RWPE2 (cell line): ENCODE data around the gene NADK2.

Source experiments
- ATAC-seq: fragments of 200-7000 bp; cut with Tn5 transposase; 3 replicates; pipeline ENCODE4 v1.9.1; 2021; ENCODE audit warnings: low read depth
- DNase-seq: peaks from one replicate; pipeline ENCODE4 v3.0.0-alpha.2; 2020; ENCODE audit warnings: low spot score
- H3K27ac ChIP-seq: fragments of 450-650 bp; 2 replicates; pipeline ENCODE4 v1.5.1; 2017; ENCODE audit warnings: mild to moderate bottlenecking; ENCODE audit not compliant: poor library complexity, severe bottlenecking
- H3K27me3 ChIP-seq: fragments of 250-450 bp; sonication (Bioruptor Pico); 2 replicates; pipeline ENCODE4 v1.5.1; 2021; ENCODE audit warnings: mild to moderate bottlenecking, moderate library complexity; ENCODE audit not compliant: insufficient read depth, poor library complexity, severe bottlenecking
- H3K36me3 ChIP-seq: fragments of 250-450 bp; sonication (Bioruptor Pico); 2 replicates; pipeline ENCODE4 v1.5.1; 2020; ENCODE audit warnings: low read depth, mild to moderate bottlenecking, moderate library complexity
- H3K4me1 ChIP-seq: fragments of 250-450 bp; sonication (Bioruptor Pico); 2 replicates; pipeline ENCODE4 v1.5.1; 2021; ENCODE audit warnings: mild to moderate bottlenecking, moderate library complexity; ENCODE audit not compliant: insufficient read depth, poor library complexity, severe bottlenecking
- H3K4me3 ChIP-seq: fragments of 250-450 bp; sonication (Bioruptor Pico); 2 replicates; pipeline ENCODE4 v1.5.1; 2021; ENCODE audit warnings: mild to moderate bottlenecking, moderate library complexity; ENCODE audit not compliant: severe bottlenecking
- H3K9me3 ChIP-seq: fragments of 250-450 bp; sonication (Bioruptor Pico); 2 replicates; pipeline ENCODE4 v1.5.1; 2021; ENCODE audit warnings: mild to moderate bottlenecking, moderate library complexity; ENCODE audit not compliant: severe bottlenecking
- CTCF ChIP-seq: fragments of 450-650 bp; IDR thresholded peaks from one replicate; pipeline ENCODE4 v1.5.1; 2017; ENCODE audit warnings: mild to moderate bottlenecking, moderate library complexity; ENCODE audit not compliant: poor library complexity, severe bottlenecking

NADK2 gene

GRCh38 chr5:36153726-36154125, 88.0 kb downstream of the NADK2 start:
- H3K4me1 ChIP-seq, result peaks cover 36% of the 10 kb centered on the region
- peak overlapping the region; percentile 86 for H3K27ac ChIP-seq
- H3K4me3 ChIP-seq, result no peak overlapping the region
- no peak for ATAC-seq
- H3K36me3 ChIP-seq, result peaks cover 54% of the 10 kb centered on the region
- no peak for TF ChIP-seq CTCF
- H3K9me3 ChIP-seq, result no peaks in the 10 kb centered on the region
- no peaks in the 10 kb centered on the region for H3K27me3 ChIP-seq
- no peak for DNase-seq

GRCh38 chr5:36153298-36153677, 88.4 kb downstream of the NADK2 start:
- H3K27ac ChIP-seq, result peak overlapping the region; percentile 86
- H3K4me1 ChIP-seq, result peaks cover 39% of the 10 kb centered on the region
- no peak for TF ChIP-seq CTCF
- H3K36me3 ChIP-seq, result peaks cover 50% of the 10 kb centered on the region
- ATAC-seq, result no peak
- no peak for DNase-seq
- no peaks in the 10 kb centered on the region for H3K9me3 ChIP-seq
- H3K4me3 ChIP-seq, result peak overlapping the region; percentile 90
- no peaks in the 10 kb centered on the region for H3K27me3 ChIP-seq

- DNase-seq, result no peak
- ATAC-seq, result no peak
- TF ChIP-seq CTCF, result no peak
- Histone ChIP-seq H3K4me3 (peak overlapping the region; percentile 90), H3K36me3 (peaks cover 43% of the 10 kb centered on the region), H3K27me3 (no peaks in the 10 kb centered on the region), H3K4me1 (peaks cover 46% of the 10 kb centered on the region), H3K27ac (peak overlapping the region; percentile 86), H3K9me3 (no peaks in the 10 kb centered on the region)
Observed at GRCh38 chr5:36152324-36153297, 89.1 kb downstream of the NADK2 start.

GRCh38 chr5:36151434-36152323, 90.0 kb downstream of the NADK2 start, which contains the start of the genes LMBRD2 and SKP2:
TSS of gene LMBRD2 (minus strand) at chr5:36151887. CDS start at chr5:36143349, 8,538 bp downstream.
TSS of gene SKP2 (plus strand) at chr5:36152111. CDS start at chr5:36152263, 152 bp downstream.
- Histone ChIP-seq H3K36me3 (peaks cover 34% of the 10 kb centered on the region), H3K4me3 (peak within 1 kb of the TSS; percentile 90), H3K27me3 (no peaks in the 10 kb centered on the region), H3K4me1 (peaks cover 49% of the 10 kb centered on the region), H3K27ac (peak within 1 kb of the TSS; percentile 86), H3K9me3 (no peaks in the 10 kb centered on the region)
- TF ChIP-seq CTCF, result no peak
- DNase-seq, result peak; percentile 99
- ATAC-seq, result peak; percentile 91
